ENCODE results near the gene KIR2DL1.

DNA sequence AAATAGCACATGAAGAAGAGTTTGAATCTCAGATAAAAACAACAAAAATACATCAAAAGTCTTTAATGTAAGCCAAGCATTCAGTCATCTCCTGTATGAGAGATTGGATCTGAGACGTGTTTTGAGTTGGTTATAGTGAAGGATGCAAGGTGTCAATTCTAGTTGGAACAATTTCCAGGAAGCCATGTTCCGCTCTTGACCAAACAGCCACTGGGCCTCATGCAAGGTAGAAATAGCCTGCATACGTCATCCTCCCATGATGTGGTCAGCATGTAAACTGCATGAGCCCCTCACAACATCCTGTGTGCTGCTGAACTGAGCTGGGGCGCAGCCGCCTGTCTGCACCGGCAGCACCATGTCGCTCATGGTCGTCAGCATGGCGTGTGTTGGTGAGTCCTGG, 45.5 kb upstream of the KIR2DL1 start, which contains the start of gene KIR3DL3:
- TF ChIP-seq CTCF (tag by site-specific recombination; IDR thresholded peaks at IDR 0.05) = no peak
- TF ChIP-seq, protein P1, sequence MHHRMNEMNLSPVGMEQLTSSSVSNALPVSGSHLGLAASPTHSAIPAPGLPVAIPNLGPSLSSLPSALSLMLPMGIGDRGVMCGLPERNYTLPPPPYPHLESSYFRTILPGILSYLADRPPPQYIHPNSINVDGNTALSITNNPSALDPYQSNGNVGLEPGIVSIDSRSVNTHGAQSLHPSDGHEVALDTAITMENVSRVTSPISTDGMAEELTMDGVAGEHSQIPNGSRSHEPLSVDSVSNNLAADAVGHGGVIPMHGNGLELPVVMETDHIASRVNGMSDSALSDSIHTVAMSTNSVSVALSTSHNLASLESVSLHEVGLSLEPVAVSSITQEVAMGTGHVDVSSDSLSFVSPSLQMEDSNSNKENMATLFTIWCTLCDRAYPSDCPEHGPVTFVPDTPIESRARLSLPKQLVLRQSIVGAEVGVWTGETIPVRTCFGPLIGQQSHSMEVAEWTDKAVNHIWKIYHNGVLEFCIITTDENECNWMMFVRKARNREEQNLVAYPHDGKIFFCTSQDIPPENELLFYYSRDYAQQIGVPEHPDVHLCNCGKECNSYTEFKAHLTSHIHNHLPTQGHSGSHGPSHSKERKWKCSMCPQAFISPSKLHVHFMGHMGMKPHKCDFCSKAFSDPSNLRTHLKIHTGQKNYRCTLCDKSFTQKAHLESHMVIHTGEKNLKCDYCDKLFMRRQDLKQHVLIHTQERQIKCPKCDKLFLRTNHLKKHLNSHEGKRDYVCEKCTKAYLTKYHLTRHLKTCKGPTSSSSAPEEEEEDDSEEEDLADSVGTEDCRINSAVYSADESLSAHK (tag by site-specific recombination; IDR thresholded peaks at IDR 0.05) = no peak
- TF ChIP-seq ZNF16 (tag by site-specific recombination; IDR thresholded peaks at IDR 0.05; ENCODE audit: low read depth) = no peak
- no peak for TF ChIP-seq ZSCAN30 (tag by site-specific recombination; IDR thresholded peaks at IDR 0.05)

All from HEK293 (cell line).